Inflammatory macrophage treated with lipopolysaccharide for 1 hour (primary cell): ENCODE results near the gene IPO11.
A peak's percentile ranks its signal among the peaks of the same experiment; 100 is the strongest.
"Not testable (repeated sequence)": the region's sequence is repeated elsewhere in the genome, so short reads cannot be mapped to it uniquely, and the experiment has no call there.

ENCODE experiments used
- DNase-seq, 2 donors: peaks; one replicate each; pipeline ENCODE4 v3.0.0-alpha.2; 2020 to 2022

IPO11 gene

GRCh38 chr5:62606878-62607277, 194.3 kb downstream of the IPO11 start:
- DNase-seq: no peak

GRCh38 chr5:62607615-62608014, 195.1 kb downstream of the IPO11 start:
- DNase-seq: no peak

- no peak for DNase-seq
Observed at GRCh38 chr5:62608529-62609511, 196.3 kb downstream of the IPO11 start.

- DNase-seq: no peak
Observed at GRCh38 chr5:62614355-62614754, 201.8 kb downstream of the IPO11 start.

- no peak for DNase-seq
Observed at GRCh38 chr5:62616615-62617277, 204.2 kb downstream of the IPO11 start.

- no peak for DNase-seq
Observed at GRCh38 chr5:62617943-62618342, 205.4 kb downstream of the IPO11 start.

GRCh38 chr5:62620761-62621160, 208.2 kb downstream of the IPO11 start:
- no peak for DNase-seq

- no peak for DNase-seq
Observed at GRCh38 chr5:62621280-62621679, 208.7 kb downstream of the IPO11 start.

GRCh38 chr5:62623271-62623670, 210.7 kb downstream of the IPO11 start:
- DNase-seq: no peak

GRCh38 chr5:62624436-62624835, 211.9 kb downstream of the IPO11 start:
- DNase-seq: not testable (repeated sequence)

- no peak for DNase-seq
Observed at GRCh38 chr5:62626534-62626933, 214.0 kb downstream of the IPO11 start.

GRCh38 chr5:62627121-62627520, 214.6 kb downstream of the IPO11 start:
- no peak for DNase-seq

- no peak for DNase-seq
Observed at GRCh38 chr5:62627901-62628300, 215.3 kb downstream of the IPO11 start.

- DNase-seq: no peak
Observed at GRCh38 chr5:62631909-62632580, 219.5 kb downstream of the IPO11 start.

- no peak for DNase-seq
Observed at GRCh38 chr5:62633243-62633642, 220.7 kb downstream of the IPO11 start.

- DNase-seq: peak; percentile 27
Observed at GRCh38 chr5:62640446-62640845, 227.9 kb downstream of the IPO11 start.

- no peak for DNase-seq
Observed at GRCh38 chr5:62642468-62642867, 229.9 kb downstream of the IPO11 start.

GRCh38 chr5:62643556-62644451, 231.2 kb downstream of the IPO11 start:
- DNase-seq: peak in 1 of 2 donors; percentile 16

- DNase-seq: no peak
Observed at GRCh38 chr5:62645223-62645622, 232.7 kb downstream of the IPO11 start.

- DNase-seq: no peak
Observed at GRCh38 chr5:62647241-62647640, 234.7 kb downstream of the IPO11 start.

- DNase-seq: no peak
Observed at GRCh38 chr5:62649025-62649424, 236.5 kb downstream of the IPO11 start.

GRCh38 chr5:62649476-62650113, 237.0 kb downstream of the IPO11 start:
- DNase-seq: no peak
